GM18511 (cell line): ENCODE data around the gene CASQ1.
A peak's percentile ranks its signal among the peaks of the same experiment; 100 is the strongest.

Source experiments
- ATAC-seq: cut with Tn5 transposase; IDR thresholded peaks from one replicate; pipeline ENCODE4 v1.9.1; 2021; ENCODE audit warnings: mild to moderate bottlenecking, moderate library complexity; ENCODE audit not compliant: unreplicated experiment

CASQ1 gene

GRCh38 chr1:160224606-160225005 is 34.2 kb downstream of the CASQ1 start:
- ATAC-seq: no peak

DNA sequence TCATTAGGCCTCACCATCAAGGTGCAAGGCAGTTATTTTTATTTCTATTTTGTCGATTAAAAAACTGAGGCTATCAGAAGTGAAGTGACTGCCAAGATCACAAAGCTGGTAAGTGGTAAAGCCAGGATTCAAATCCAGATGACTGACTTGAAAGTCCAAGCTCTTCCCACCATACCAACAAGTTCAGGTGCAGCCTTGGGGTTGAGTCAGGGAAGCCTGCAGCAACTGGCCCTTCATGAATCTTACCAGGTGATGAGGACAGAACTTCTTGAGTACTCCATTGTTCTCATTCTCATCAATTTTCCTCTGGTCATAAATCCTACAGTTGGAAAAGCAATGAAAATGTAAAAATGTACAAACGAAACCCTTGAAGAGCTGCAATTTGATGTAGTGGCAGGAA is 35.0 kb downstream of the CASQ1 start:
- ATAC-seq: no peak

GRCh38 chr1:160226623-160227022 is 36.2 kb downstream of the CASQ1 start:
- peak; percentile 64 for ATAC-seq

GRCh38 chr1:160227034-160227433 is 36.7 kb downstream of the CASQ1 start:
- no peak for ATAC-seq

GRCh38 chr1:160227561-160227960 is 37.2 kb downstream of the CASQ1 start:
- ATAC-seq: no peak

DNA sequence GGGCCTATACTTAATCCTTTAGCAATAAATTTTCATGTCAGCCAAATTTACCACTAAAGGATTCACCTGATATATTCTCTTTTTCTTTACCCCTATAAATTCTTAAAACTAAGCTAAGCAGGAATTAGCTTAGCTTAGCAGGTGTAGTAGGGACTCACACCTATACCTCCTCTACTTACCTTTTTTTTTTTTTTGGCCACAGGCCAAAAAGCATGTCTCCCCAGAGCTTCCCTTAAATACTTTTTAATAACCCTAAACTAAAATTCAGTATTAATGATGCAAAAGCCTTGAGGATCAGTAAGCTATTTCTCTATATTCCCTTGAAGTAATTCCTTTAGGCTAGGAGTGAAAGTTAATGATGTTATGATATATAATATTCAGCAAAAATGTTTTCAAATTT is 38.1 kb downstream of the CASQ1 start:
- no peak for ATAC-seq

- no peak for ATAC-seq
Measured at GRCh38 chr1:160232911-160233310, 42.5 kb downstream of the CASQ1 start.

GRCh38 chr1:160236806-160237205 is 46.4 kb downstream of the CASQ1 start:
- ATAC-seq: no peak

DNA sequence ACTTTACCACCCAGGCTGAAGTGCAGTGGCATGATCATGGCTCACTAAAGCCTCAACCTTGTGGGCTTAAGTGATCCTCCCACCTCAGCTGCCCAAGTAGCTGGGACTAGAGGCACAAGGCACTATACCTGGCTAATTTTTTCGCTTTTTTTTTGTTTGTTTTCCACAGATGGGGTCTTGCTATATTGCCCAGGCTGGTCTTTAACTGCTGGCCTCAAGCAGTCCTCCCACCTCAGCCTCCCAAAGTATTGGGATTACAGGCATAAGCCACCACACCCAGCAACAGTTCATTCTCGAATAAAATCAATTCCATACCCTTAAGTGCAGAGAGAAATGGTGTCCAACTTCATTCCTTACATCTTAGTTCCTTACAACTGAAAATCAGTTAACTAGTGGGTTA is 47.2 kb downstream of the CASQ1 start:
- ATAC-seq: no peak

DNA sequence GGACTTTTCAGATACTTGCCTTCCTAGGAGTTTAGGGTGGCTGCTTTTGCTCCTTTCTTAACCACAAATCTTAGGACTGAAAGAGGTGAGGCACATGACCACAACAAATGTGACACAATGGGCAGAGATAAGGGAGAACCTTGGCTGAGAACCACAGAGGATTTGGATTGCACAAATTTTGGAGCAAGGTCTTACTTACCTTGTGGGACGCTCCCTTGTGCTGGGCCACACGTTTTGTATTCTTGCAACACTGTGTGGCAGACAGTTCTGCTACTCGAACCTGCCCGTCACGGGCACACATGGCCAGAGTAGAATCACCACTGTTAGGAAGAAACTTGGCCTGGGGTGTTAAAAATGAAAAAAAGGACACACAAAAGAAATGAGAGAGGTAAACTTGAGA is 48.0 kb downstream of the CASQ1 start:
- no peak for ATAC-seq

DNA sequence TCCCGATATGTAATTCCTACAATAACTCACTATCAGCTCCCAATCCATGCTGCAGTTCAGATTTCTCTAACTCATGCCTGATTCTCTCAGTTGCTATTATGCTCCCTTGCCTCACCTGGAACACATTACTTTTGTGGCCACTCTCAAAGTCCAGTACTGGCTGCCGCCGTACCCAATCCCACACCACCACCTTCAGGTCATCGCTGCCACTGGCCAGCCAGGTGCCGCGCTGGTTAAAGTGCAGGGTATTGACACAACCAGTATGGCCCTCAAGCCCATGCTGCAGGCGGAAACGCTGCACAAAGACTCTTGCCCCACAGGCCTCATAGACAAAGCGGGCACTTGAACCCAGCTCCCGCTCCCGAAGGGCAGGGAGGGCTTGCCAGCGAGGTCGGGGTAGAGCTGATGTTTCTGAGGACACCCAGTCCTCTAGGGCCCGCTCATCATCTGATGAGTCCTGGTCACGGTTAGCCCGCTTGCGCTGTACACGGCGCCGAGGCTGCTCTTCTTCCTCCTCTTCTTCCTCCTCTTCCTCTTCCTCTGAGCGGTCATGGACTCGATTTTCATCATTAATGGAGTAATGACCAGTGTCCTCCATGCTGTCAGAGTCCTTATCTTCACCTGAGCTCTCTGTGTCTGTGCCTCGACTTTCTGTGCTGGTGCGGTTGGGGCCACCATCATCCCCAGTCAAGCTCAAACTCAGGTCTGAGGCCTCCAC is 49.4 kb downstream of the CASQ1 start:
- ATAC-seq: no peak

- no peak for ATAC-seq
Measured at GRCh38 chr1:160243767-160244166, 53.4 kb downstream of the CASQ1 start.

DNA sequence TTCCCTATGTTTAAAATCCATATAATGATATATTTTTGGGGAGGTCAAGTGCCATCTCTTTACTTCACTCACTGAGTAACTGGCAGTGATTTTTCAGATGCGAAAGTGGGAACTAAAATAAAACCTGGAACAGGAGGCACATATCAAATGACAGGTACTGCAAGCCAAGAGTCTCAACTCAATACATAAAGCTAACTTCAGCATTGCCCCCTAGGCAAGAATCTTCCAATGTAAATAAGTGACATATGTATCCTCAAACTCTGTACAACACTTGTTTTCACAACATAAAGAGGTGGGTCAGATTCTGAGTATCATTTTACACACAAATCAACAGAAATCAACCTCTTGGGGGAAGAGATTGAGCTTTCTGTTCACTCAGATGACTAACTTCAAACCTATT is 53.8 kb downstream of the CASQ1 start:
- no peak for ATAC-seq

GRCh38 chr1:160245434-160245833 is 55.1 kb downstream of the CASQ1 start:
- no peak for ATAC-seq

- no peak for ATAC-seq
Measured at GRCh38 chr1:160247053-160247452, 56.7 kb downstream of the CASQ1 start.

DNA sequence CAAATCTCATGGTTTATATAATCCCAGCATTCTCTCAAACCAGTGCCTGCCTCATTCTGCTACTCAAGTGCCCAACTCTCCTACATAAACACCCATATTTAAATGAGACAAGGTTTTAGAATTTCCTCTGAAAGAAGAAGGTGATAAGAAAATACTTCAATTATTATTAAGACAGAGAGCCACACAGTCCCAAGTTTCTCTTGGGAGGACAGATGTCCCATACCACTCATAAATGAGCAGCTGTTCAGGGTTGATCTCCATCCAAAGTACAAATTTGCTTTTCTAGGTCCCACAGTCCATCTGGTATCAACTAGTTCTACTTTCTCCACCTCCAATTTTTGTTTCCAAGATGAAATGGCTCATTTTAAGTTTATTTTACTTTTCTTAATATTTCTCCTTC is 60.6 kb downstream of the CASQ1 start:
- no peak for ATAC-seq
